GM10248 (cell line): ENCODE results near the gene TCP1.
"Not testable (repeated sequence)": the region's sequence is repeated elsewhere in the genome, so short reads cannot be mapped to it uniquely, and the experiment has no call there.

Experiments used
- CTCF ChIA-PET: fragments of 300-600 bp; sonication (Branson Sonifier 250); formaldehyde crosslinking; extraction: SDS; loops from one replicate; lab custom pipeline; 2021; ENCODE audit warnings: antibody characterized with exemption; lab: Yijun Ruan, JAX
- POLR2A ChIA-PET: fragments of 350-650 bp; sonication (Branson Sonifier 250); formaldehyde crosslinking; extraction: SDS; loops from one replicate; lab custom pipeline; 2020; ENCODE audit warnings: antibody characterized with exemption; lab: Yijun Ruan, JAX
- DNase-seq: peaks from one replicate; pipeline ENCODE4 v3.0.0; 2012; ENCODE audit errors: extremely low spot score
- TF ChIP-seq, protein P1 (sequence below): IDR thresholded peaks from 2 replicates; pipeline ENCODE4 v1.5.1; 2012; ENCODE audit warnings: mild to moderate bottlenecking, low read depth; ENCODE audit errors: extremely low read depth, missing control alignments, control extremely low read depth

The TCP1 gene

DNA sequence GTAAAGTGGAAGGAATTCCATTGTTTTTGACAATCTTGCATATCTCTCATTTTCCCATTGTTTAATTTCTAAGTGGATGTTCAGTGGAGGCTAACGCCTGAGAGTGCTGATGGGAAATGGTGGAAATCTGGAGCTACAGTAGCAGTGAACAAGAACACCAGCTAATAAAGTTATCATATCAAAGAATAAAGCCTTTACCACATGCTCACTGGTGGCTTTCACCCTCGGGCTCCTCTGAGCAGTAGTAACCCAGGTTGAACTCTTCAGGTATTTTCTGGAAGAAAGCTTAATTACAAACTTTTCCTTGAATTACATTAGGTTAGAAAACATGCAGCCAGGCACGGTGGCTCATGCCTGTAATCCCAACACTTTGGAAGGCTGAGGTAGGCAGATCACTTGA is 38.0 kb downstream of the TCP1 start:
- CTCF ChIA-PET: interaction anchor here (1.8 to 2.6 kb wide), 2 partner anchors 11 to 14 kb away, joined by 9 read pairs; partner anchors contain the start of gene ACAT2
- POLR2A ChIA-PET: no interaction called here
- DNase-seq: no peak
- TF ChIP-seq, protein P1, sequence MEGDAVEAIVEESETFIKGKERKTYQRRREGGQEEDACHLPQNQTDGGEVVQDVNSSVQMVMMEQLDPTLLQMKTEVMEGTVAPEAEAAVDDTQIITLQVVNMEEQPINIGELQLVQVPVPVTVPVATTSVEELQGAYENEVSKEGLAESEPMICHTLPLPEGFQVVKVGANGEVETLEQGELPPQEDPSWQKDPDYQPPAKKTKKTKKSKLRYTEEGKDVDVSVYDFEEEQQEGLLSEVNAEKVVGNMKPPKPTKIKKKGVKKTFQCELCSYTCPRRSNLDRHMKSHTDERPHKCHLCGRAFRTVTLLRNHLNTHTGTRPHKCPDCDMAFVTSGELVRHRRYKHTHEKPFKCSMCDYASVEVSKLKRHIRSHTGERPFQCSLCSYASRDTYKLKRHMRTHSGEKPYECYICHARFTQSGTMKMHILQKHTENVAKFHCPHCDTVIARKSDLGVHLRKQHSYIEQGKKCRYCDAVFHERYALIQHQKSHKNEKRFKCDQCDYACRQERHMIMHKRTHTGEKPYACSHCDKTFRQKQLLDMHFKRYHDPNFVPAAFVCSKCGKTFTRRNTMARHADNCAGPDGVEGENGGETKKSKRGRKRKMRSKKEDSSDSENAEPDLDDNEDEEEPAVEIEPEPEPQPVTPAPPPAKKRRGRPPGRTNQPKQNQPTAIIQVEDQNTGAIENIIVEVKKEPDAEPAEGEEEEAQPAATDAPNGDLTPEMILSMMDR: no peak

DNA sequence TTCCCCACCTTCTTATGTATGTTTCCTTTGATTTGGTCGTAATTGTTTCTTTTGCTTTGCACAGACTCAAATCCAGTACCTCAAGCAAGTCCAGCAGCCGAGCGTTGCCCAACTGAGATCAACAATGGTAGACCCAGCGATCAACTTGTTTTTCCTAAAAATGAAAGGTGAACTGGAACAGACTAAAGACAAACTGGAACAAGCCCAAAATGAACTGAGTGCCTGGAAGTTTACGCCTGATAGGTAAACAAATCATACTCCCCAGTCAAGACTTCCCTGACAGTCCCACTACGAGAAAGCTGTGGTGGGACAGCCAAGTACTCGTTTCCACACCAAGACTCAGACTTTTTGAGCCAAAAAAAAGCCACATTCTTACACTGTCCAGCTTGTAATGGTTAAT is 41.3 kb downstream of the TCP1 start:
- POLR2A ChIA-PET, DNase-seq: not testable (repeated sequence)
- CTCF ChIA-PET: interaction anchor here (0.9 kb wide), 1 partner anchor 22 kb away, joined by 3 read pairs; no protein-coding TSS in a partner anchor

DNA sequence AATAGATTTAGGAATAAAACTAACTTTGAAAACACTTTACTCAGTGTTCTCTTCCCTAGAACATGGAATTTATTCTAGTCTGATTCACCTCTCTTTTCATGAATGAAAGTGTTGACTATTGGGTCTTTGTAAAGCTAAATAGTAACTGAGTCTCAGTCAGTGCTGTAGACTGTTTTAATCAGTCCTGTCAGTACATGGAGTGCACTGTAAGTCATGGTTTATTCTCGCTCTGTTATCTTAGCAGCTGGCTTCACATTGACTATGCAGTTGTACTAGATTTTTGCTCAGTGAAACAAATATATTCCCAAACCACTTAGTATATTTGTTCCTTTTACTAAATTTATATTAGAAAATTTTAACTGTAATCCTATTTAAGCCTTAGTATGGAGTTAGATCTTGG is 42.6 kb downstream of the TCP1 start:
- no peak for DNase-seq
- CTCF ChIA-PET: interaction anchor here (1.0 kb wide), 1 partner anchor 10 kb away, joined by 3 read pairs; no protein-coding TSS in a partner anchor
- POLR2A ChIA-PET: no interaction called here
- TF ChIP-seq, protein P1: no peak

DNA sequence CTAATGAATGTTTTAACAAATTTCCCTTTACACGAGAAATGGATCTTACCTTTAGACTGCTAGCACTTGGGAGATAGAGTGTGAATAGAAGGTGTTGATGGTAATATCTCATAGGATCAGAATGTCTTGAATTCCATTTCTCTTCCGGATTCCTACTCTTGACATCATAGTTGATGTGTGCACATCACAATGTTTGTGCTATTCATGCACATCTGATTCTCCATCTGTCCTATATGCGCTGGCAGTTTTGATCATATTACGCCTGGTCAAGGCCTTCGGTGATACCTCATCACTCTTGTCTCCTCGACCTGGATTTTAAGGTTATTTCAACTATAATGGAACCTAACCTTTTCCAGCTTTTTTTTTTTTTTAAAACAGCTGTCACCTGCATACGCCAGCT is 44.3 kb downstream of the TCP1 start:
- TF ChIP-seq, protein P1: no peak
- CTCF ChIA-PET: no interaction called here
- POLR2A ChIA-PET: interaction anchor here (1.2 kb wide), 1 partner anchor 13 kb away, joined by 3 read pairs; no protein-coding TSS in a partner anchor
- no peak for DNase-seq

DNA sequence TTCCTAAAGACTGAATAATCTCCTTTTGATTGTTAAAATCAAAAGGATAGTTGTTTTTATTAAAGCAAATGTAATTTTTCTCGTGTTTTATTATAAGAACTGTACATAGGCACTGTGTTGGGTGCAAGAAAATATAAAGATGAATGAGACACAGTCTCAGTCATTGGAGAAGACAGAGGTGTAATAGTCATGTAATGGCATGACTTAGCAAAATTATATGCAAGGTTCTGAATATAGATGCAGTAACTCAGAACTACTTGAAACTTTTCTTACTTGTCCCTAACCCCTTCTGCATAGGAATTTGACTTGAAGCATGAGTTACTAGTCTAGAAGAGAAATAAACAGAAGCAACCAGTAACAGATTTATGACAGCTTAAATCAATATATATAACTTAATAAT is 47.2 kb downstream of the TCP1 start:
- ChIA-PET POLR2A (no interaction called here), CTCF (no interaction called here)
- TF ChIP-seq, protein P1: no peak
- no peak for DNase-seq

DNA sequence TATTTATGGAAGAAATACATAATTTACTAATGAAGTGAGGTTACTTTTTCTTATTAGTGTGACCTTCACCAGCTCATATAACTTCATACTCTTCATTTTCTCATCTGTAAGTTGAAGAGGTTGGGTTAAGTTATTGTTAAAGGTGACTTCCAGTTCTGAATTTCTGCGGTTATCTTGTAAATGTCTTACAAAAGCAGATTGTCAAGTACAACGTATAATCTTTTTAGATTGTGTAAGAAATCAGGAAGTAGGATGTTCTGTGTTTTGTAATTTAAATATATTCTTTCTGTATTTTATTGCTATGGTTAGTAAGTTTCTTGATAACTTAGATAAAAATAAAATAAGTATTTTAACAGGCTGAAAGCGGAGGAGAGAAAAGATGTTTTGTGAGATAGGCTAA is 50.1 kb downstream of the TCP1 start:
- TF ChIP-seq, protein P1: no peak
- ChIA-PET POLR2A (no interaction called here), CTCF (interaction anchor here (0.6 kb wide), 1 partner anchor 24 kb away, joined by 3 read pairs; no protein-coding TSS in a partner anchor)
- no peak for DNase-seq

DNA sequence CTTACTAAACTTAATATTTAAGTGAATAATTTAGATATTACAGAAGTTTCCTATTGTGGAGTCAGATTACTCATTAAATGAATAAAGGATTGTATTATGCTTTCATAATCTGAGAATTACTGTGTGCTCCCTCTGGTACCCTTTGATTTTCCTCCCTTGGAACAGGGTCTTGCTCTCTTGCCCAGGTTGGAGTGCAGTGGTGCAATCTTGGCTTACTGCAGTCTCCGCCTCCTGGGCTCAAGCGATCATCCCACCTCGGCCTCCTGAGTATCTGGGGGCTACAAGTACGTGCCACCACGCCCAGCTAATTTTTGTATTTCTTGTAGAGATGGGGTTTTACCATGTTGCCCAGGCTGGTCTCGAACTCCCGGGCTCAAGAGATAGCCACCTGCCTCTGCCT is 52.5 kb downstream of the TCP1 start:
- ChIA-PET CTCF (interaction anchor here (1.6 to 2.5 kb wide), 3 partner anchors 15 to 24 kb away, joined by 5 to 9 read pairs (median 5); partner anchors contain the start of gene ACAT2), POLR2A (interaction anchor here (1.9 kb wide), 1 partner anchor 10 kb away, joined by 4 read pairs; the partner anchor contains the start of gene WTAP)
- TF ChIP-seq, protein P1: no peak
- no peak for DNase-seq

DNA sequence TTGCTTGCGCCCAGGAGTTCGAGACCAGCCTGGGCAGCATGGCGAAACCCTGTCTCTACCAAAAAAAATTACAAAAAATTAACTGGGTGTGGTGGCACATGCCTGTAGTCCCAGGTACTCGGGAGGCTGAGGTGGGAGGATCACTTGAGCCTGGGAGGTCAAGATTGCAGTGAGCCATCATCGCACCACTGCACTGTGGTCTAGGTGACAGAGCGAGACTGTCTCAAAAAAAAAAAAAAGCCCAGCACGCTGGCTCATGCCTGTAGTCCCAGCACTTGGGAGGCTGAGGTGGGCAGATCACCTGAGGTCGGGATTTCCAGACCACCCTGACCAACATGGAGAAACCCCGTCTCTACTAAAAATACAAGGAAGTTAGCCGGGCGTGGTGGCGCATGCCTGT is 56.0 kb downstream of the TCP1 start:
- POLR2A ChIA-PET: not testable (repeated sequence)
- CTCF ChIA-PET: interaction anchor here (1.1 to 1.7 kb wide), 3 partner anchors 10 to 57 kb away, joined by 3 to 6 read pairs (median 3); partner anchors contain the start of gene MRPL18

DNA sequence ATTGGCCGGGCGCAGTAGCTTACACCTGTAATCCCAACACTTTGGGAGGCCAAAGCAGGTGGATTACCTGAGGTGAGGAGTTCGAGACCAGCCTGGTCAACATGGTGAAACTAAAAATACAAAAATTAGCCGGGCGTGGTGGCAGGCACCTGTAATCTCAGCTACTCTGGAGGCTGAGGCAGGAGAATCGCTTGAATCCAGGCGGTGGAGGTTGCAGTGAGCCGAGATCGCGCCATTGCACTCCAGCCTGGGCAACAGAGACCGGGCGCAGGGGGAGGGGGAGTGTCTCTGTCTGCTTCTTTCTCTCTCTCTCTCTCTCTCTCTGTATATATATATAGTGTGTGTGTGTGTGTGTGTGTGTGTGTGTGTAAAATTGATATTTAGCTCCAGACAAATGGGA is 56.9 kb downstream of the TCP1 start:
- POLR2A ChIA-PET: interaction anchor here (1.1 kb wide), 1 partner anchor 58 kb away, joined by 3 read pairs; the partner anchor contains the start of gene MRPL18
- DNase-seq: not testable (repeated sequence)
- CTCF ChIA-PET: interaction anchor here (0.8 to 1.7 kb wide), 6 partner anchors 9 to 120 kb away, joined by 3 to 6 read pairs (median 4); partner anchors contain the start of gene MRPL18

More for the DNA sequence above, 56.0 kb downstream of the TCP1 start:
- DNase-seq: not testable (repeated sequence)
